ENCODE data around the gene TDRD10.

Gene TDRD10

DNA sequence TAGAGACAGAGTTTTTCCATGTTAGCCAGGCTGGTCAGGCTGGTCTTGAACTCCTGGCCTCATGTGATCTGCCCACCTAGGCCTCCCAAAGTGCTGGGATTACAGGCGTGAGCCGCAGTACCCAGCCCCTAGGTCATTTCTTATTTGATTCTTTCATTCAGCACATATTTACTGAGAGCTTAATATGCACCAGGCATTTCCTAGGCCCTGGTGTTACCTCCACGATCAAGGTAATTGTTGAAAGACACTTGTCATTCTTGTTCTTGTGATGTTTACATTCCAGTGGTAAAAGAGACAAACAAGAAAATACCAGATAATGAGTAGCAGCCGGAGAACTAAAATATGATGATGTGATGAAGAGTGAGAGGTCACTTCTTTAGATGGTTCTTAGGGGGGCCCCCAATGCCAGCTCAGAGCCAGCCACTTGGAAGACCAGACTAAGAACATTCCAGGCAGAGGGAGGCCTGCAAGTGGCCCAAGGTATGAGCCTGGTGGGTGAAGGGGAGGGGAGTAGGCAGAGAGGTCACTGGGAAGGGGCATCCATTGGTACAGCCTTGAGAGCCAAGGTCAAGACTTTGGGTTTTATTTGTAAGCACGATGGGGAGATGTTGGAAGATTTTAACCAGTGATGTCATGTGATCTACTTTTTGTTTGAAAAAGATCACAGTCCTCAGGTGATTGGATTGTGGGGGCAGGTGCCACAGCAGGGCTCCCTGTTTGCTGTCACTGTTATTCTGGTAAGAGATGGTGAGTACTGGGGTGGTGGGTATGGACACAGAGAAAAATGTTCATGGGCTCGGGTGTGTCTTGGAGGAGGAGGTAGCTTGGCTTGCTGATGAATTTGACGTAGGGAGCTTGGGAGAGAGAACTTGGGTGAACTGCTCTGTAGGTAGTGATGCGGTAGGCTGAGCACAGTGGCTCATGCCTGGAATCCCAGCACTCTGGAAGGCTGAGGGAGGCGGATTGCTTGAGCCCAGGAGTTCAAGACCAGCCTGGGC lies 37.8 kb downstream of the TDRD10 start:
- H3K27ac ChIP-seq (ENCODE audit: low read depth, low read length) = no peak overlapping the region

DNA sequence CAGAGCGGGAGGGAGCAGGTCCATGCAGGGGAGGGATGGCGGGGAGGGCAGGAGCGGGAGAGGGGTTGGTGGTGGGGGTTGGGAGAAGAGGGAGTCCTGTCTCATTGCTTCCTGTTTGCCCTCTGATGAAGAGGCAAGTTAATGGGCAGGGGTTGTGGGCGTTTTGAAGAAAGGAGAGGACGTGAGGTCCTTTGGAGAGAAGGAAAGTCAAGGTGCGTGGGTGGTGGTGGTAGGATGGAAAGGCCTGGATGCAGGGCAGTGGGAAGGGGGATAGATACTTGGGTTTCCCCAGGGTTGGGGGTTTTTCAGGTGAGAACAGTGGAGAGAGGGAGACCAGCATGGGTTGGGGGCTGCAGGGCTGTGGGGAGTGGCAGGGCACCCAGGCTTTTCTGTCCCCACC lies 39.2 kb downstream of the TDRD10 start:
- no peaks in the 10 kb centered on the region for H3K27me3 ChIP-seq (ENCODE audit: insufficient read depth, low read length)
- no peaks in the 10 kb centered on the region for H3K4me1 ChIP-seq (ENCODE audit: control insufficient read depth, insufficient read depth, low read length, unreplicated experiment)
- H3K27ac ChIP-seq (ENCODE audit: low read depth, low read length) = no peak overlapping the region
- no peak overlapping the region for H2AFZ ChIP-seq (ENCODE audit: low read length, unreplicated experiment)
- H3K79me2 ChIP-seq (ENCODE audit: control insufficient read depth, insufficient read depth, low read length, unreplicated experiment) = no peaks in the 10 kb centered on the region
- no peaks in the 10 kb centered on the region for H3K36me3 ChIP-seq (ENCODE audit: insufficient read depth, low read length)
- no peak overlapping the region for H3K4me3 ChIP-seq (ENCODE audit: low read depth, low read length)

More for the DNA sequence above, 37.8 kb downstream of the TDRD10 start:
- H3K36me3 ChIP-seq (ENCODE audit: insufficient read depth, low read length) = no peaks in the 10 kb centered on the region
- no peaks in the 10 kb centered on the region for H3K79me2 ChIP-seq (ENCODE audit: control insufficient read depth, insufficient read depth, low read length, unreplicated experiment)
- no peak overlapping the region for H3K4me3 ChIP-seq (ENCODE audit: low read depth, low read length)
- H3K27me3 ChIP-seq (ENCODE audit: insufficient read depth, low read length) = no peaks in the 10 kb centered on the region
- H3K4me1 ChIP-seq (ENCODE audit: control insufficient read depth, insufficient read depth, low read length, unreplicated experiment) = no peaks in the 10 kb centered on the region
- H2AFZ ChIP-seq (ENCODE audit: low read length, unreplicated experiment) = no peak overlapping the region

DNA sequence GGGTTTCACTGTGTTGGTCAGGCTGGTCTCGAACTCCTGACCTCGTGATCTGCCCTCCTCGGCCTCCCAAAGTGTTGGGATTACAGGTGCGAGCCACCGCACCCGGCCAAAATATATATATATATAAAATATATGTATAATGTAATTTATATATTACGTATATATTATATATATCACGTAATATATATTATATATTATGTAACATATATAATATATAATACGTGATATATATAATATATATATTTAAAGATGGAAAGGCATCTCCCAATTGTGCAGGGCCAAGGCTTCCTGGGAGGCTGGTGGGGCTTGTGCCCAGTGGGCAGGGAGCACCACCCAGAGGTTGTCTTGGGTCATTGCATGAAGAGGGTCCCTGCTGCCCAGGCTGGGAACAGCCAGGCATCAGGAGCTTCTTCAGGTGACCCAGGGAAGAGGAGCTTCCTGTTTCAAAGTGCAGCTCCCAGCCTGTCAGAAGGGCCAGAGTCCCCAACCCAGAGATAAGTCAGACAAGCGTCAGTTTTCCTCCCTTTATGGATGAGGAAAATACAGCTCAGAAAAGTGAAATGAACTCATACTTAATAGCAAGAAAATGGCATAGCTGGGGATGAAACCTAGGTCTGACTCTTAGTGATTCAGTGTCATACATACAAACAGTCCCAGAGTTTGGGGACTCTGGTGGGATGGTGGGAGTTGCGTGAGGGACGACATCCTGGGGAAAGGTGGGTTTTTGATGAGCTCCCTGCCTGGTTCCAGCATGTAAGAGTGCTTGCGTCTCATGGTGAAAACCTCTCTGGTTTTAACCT lies 44.4 kb downstream of the TDRD10 start:
- no peak overlapping the region for H2AFZ ChIP-seq (ENCODE audit: low read length, unreplicated experiment)
- peaks cover 11% of the 10 kb centered on the region for H3K4me1 ChIP-seq (ENCODE audit: control insufficient read depth, insufficient read depth, low read length, unreplicated experiment)
- H3K36me3 ChIP-seq (ENCODE audit: insufficient read depth, low read length) = no peaks in the 10 kb centered on the region; the same call in 1 of the 2 replicates
- H3K4me3 ChIP-seq (ENCODE audit: low read depth, low read length) = no peak overlapping the region
- no peaks in the 10 kb centered on the region for H3K79me2 ChIP-seq (ENCODE audit: control insufficient read depth, insufficient read depth, low read length, unreplicated experiment)
- H3K27ac ChIP-seq (ENCODE audit: low read depth, low read length) = no peak overlapping the region
- no peaks in the 10 kb centered on the region for H3K27me3 ChIP-seq (ENCODE audit: insufficient read depth, low read length)

DNA sequence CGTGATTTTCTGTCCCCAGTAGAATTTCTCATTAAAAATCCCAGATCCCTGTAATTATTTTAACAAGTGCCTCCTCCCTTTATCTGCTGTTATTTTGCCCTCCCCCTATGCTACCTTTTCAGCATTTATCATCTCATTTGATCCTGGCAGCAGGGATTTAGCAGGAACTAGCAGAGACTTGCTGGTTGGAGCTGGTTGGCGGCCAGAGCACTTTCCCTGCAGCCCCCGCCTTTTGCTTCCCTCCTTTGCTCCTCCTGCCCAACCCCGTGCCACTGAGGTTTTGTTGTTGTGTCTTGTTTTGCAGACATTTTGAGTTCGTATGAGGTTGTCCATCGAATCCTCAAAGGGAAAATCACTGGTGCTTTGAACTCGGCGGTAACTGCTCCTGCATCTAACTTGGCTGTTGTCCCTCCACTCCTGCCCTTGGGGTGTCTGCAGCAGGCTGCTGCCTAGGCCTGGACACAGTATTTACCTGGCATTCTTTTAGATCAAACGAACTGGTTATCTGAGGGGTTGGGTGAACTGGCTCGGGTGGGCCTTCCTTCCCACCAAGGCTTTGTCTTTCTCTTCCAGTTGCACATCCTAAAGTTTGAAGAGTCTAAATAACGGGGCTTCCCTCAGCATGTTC lies 45.2 kb downstream of the TDRD10 start:
- no peaks in the 10 kb centered on the region; the same call in 1 of the 2 replicates for H3K36me3 ChIP-seq (ENCODE audit: insufficient read depth, low read length)

DNA sequence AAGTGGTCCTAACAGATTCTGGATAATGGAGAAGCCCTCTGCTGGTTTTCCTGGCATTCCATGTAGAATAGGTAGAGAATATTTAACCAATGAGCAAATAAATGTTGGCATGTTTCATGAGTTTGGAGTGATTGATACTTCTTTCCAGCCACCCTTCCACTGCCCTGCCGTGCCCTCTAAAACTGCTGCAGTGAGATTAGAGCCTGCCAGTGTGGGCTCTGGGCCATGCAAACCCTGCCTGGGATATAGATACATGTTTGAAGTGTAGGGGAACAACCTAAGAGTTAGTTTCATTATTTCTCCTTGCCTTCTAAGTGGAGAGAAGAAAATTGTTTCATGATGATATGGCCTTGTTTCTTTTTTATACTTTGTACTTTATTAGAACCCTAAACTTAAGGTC lies 46.0 kb downstream of the TDRD10 start:
- Histone ChIP-seq H3K27me3 (ENCODE audit: insufficient read depth, low read length) (no peaks in the 10 kb centered on the region), H3K4me3 (ENCODE audit: low read depth, low read length) (no peak overlapping the region), H3K27ac (ENCODE audit: low read depth, low read length) (no peak overlapping the region), H3K4me1 (ENCODE audit: control insufficient read depth, insufficient read depth, low read length, unreplicated experiment) (peaks cover 11% of the 10 kb centered on the region), H3K79me2 (ENCODE audit: control insufficient read depth, insufficient read depth, low read length, unreplicated experiment) (no peaks in the 10 kb centered on the region), H3K36me3 (ENCODE audit: insufficient read depth, low read length) (peaks cover 3% of the 10 kb centered on the region; the same call in 1 of the 2 replicates), H2AFZ (ENCODE audit: low read length, unreplicated experiment) (no peak overlapping the region)

More for the DNA sequence above, 45.2 kb downstream of the TDRD10 start:
- H2AFZ ChIP-seq (ENCODE audit: low read length, unreplicated experiment) = no peak overlapping the region
- H3K79me2 ChIP-seq (ENCODE audit: control insufficient read depth, insufficient read depth, low read length, unreplicated experiment) = no peaks in the 10 kb centered on the region
- H3K27me3 ChIP-seq (ENCODE audit: insufficient read depth, low read length) = no peaks in the 10 kb centered on the region
- H3K4me1 ChIP-seq (ENCODE audit: control insufficient read depth, insufficient read depth, low read length, unreplicated experiment) = peaks cover 11% of the 10 kb centered on the region
- H3K27ac ChIP-seq (ENCODE audit: low read depth, low read length) = no peak overlapping the region
- H3K4me3 ChIP-seq (ENCODE audit: low read depth, low read length) = no peak overlapping the region

DNA sequence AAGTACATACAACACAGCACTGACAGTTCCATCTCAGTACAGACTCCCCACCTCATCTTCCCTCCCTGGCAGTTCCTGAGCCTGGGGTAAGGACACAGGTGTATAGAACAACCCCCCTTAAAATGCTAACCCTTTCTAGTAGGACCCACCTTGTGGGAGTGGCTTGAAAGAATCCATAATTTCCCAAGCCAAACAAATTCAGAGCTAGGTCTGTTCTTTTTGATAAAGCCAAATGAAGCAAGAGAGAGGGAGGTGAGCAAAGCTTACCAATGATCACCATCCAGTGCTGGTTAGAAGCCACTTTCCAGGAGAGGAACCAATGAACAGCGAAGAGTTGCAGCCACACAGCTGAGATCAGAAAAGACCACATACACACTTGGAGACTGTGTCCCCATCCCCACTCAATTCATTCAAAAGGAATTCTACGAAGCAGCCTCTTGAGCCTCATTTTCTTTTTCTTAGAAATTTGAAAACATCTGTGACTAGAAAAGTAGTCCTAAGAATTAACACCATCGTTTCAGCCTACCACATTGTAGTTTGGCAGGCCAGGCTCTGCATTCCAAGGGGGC lies 47.3 kb downstream of the TDRD10 start:
- no peak overlapping the region for H3K4me3 ChIP-seq (ENCODE audit: low read depth, low read length)
- H3K4me1 ChIP-seq (ENCODE audit: control insufficient read depth, insufficient read depth, low read length, unreplicated experiment) = peaks cover 17% of the 10 kb centered on the region
- peaks cover 11% of the 10 kb centered on the region; the same call in 1 of the 2 replicates for H3K36me3 ChIP-seq (ENCODE audit: insufficient read depth, low read length)

DNA sequence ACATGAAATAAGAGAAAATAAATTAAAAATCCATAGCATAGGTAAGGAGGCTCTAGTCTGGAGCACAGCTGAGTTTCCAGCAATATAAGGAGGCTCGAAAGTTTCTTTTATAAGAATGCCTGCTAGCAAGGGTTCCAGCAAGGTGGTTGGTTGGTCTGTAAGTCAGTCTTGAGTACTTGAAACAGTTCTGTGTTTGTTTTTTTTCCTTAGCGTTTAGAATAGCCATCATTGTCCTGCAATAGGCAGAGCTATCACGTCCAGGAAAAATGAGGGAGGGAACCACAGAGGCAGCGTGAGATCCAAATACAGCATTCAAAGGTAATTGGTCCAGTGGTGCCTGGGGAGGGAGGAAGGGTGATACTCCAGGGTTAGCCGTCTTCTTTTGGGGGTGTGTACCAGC lies 48.1 kb downstream of the TDRD10 start:
- Histone ChIP-seq H3K27me3 (ENCODE audit: insufficient read depth, low read length) (no peaks in the 10 kb centered on the region), H3K4me1 (ENCODE audit: control insufficient read depth, insufficient read depth, low read length, unreplicated experiment) (peaks cover 17% of the 10 kb centered on the region), H3K79me2 (ENCODE audit: control insufficient read depth, insufficient read depth, low read length, unreplicated experiment) (no peaks in the 10 kb centered on the region), H3K27ac (ENCODE audit: low read depth, low read length) (no peak overlapping the region), H3K4me3 (ENCODE audit: low read depth, low read length) (no peak overlapping the region), H3K36me3 (ENCODE audit: insufficient read depth, low read length) (peaks cover 19% of the 10 kb centered on the region), H2AFZ (ENCODE audit: low read length, unreplicated experiment) (no peak overlapping the region)

More for the DNA sequence above, 47.3 kb downstream of the TDRD10 start:
- H3K79me2 ChIP-seq (ENCODE audit: control insufficient read depth, insufficient read depth, low read length, unreplicated experiment) = no peaks in the 10 kb centered on the region
- H3K27ac ChIP-seq (ENCODE audit: low read depth, low read length) = no peak overlapping the region
- no peaks in the 10 kb centered on the region for H3K27me3 ChIP-seq (ENCODE audit: insufficient read depth, low read length)
- H2AFZ ChIP-seq (ENCODE audit: low read length, unreplicated experiment) = no peak overlapping the region

DNA sequence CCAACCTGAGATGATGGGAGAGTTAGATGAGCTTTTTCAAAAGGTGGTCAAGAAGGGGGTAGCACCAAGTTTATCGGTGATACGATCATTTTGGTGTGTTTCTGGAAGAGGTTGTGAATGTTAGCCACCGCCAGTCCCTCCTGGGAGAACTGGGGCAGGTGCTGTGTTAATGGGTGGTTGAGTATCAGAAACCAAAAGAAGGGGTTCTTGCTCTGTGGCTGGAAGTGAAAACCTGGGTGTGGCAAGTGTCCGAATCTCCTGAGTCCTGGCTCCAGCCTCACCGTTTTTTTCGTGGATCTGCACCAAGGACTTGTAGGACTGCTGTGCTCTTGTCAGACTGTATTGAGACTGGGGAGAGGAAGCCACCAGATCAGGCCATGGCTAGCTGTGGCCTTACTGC lies 48.6 kb downstream of the TDRD10 start:
- no peak overlapping the region for H2AFZ ChIP-seq (ENCODE audit: low read length, unreplicated experiment)
- H3K79me2 ChIP-seq (ENCODE audit: control insufficient read depth, insufficient read depth, low read length, unreplicated experiment) = peaks cover 6% of the 10 kb centered on the region
- H3K27ac ChIP-seq (ENCODE audit: low read depth, low read length) = no peak overlapping the region
- peaks cover 17% of the 10 kb centered on the region for H3K4me1 ChIP-seq (ENCODE audit: control insufficient read depth, insufficient read depth, low read length, unreplicated experiment)
- H3K4me3 ChIP-seq (ENCODE audit: low read depth, low read length) = no peak overlapping the region
- peaks cover 25% of the 10 kb centered on the region for H3K36me3 ChIP-seq (ENCODE audit: insufficient read depth, low read length)
- H3K27me3 ChIP-seq (ENCODE audit: insufficient read depth, low read length) = no peaks in the 10 kb centered on the region

DNA sequence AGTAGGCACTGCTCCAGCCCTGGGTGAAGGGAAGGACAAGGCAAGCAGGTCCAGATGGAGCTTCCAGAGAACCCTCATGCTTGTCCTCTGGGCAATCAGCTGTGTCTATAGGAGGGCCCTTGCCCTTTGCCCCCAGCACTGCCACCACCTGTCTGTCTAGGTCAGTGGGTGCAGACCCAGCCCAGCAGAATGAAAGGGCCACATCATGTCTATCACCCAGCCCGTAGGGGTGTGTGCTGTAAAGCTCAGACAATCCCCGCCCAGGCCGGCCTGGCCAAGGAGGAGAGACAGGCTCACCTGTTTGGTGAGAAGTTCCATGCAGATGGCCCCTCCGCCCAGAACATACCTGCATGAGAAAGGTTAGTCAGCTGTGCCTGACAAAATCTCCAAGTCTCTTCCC lies 49.5 kb downstream of the TDRD10 start:
- Histone ChIP-seq H2AFZ (ENCODE audit: low read length, unreplicated experiment) (no peak overlapping the region), H3K79me2 (ENCODE audit: control insufficient read depth, insufficient read depth, low read length, unreplicated experiment) (peaks cover 14% of the 10 kb centered on the region), H3K4me3 (ENCODE audit: low read depth, low read length) (no peak overlapping the region), H3K4me1 (ENCODE audit: control insufficient read depth, insufficient read depth, low read length, unreplicated experiment) (peaks cover 25% of the 10 kb centered on the region), H3K27ac (ENCODE audit: low read depth, low read length) (no peak overlapping the region), H3K27me3 (ENCODE audit: insufficient read depth, low read length) (no peaks in the 10 kb centered on the region), H3K36me3 (ENCODE audit: insufficient read depth, low read length) (peaks cover 29% of the 10 kb centered on the region)

DNA sequence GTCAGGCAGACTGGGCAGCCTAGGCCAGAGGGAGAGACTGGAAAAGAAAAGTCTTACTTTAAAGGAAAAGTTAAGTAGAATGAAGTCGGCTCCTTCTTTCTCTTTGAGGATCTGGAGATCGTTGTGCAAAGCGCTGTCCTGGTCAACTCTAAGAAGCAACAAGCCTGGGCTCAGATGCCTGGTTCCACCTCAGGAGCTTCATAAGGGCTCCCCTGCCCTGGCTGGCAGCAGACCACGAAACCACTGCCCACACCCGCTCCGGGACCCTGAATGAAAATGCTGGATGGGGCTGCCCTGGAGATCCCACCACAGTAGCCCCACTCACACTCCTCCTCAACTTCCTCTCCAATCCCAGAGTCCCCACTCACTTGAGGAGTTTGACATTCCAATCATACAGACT lies 50.0 kb downstream of the TDRD10 start:
- Histone ChIP-seq H3K27me3 (ENCODE audit: insufficient read depth, low read length) (no peaks in the 10 kb centered on the region), H3K4me1 (ENCODE audit: control insufficient read depth, insufficient read depth, low read length, unreplicated experiment) (peaks cover 27% of the 10 kb centered on the region), H3K36me3 (ENCODE audit: insufficient read depth, low read length) (peaks cover 29% of the 10 kb centered on the region), H3K4me3 (ENCODE audit: low read depth, low read length) (no peak overlapping the region), H3K27ac (ENCODE audit: low read depth, low read length) (no peak overlapping the region), H2AFZ (ENCODE audit: low read length, unreplicated experiment) (no peak overlapping the region), H3K79me2 (ENCODE audit: control insufficient read depth, insufficient read depth, low read length, unreplicated experiment) (peaks cover 20% of the 10 kb centered on the region)

Measured in ACC112 (cell line).